ENCODE data around the gene LAYN. TPM values are rescaled to one million over a fixed set of nuclear protein-coding genes. Genes with fewer than 3 reads are reported as not detected.

Gene LAYN
- polyA plus RNA-seq, 2 of the 4 experiments (the other 2 are of a cell fraction): 4.1 to 9.0 TPM

DNA sequence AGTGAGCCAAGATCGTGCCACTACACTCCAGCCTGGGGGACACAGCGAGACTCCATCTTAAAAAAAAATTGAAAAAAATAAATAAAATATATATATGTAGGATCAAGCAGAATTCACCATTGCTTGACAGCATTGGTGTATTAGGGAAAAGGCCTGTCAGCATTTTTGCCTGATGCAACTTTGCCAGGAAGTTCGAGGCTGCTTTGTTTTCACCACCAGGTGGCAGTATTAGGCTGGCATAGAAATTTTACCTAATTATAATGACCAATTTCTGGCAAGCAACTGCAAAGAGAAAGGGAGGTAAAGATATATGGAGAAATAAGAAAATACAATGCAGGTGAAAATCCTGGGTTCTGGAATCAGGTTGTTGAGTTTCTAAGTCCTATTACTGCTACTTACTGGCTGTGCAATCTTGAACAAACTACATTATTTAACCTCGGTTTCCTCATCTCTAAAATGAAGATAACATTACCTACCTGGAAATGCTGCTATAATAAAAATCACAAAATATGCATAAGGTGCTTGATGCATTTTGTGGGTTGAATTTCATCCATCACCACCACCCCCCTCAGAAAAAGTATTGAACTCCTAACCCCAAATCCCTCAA lies 24.7 kb downstream of the LAYN start (continued):
- TF ChIP-seq SMC3 (IDR thresholded peaks at IDR 0.05) (peak; percentile 66), HOXA7 (CRISPR knock-in tag; IDR thresholded peaks at IDR 0.05) (no peak), CEBPB (IDR thresholded peaks at IDR 0.05) (peak in 1 of 2 experiments; percentile 36; a peak in 1 of 4 replicates), RCOR1 (IDR thresholded peaks at IDR 0.05; ENCODE audit: low read depth, low read length) (no peak), ZNF302 (CRISPR knock-in tag; IDR thresholded peaks at IDR 0.05) (no peak)

GRCh38 chr11:111566324-111566723 lies 25.8 kb downstream of the LAYN start:
- CTCF ChIA-PET: interaction anchor here (0.6 to 3.0 kb wide), 7 partner anchors 19 to 244 kb away, joined by 3 to 11 read pairs (median 3); no protein-coding TSS in a partner anchor
- POLR2A ChIA-PET: no interaction called here
- H3K4me3 ChIP-seq: no peak overlapping the region
- FAIRE-seq: no peak
- TF ChIP-seq TFCP2L1 (CRISPR knock-in tag; IDR thresholded peaks at IDR 0.05) (no peak), MAZ (IDR thresholded peaks at IDR 0.05; ENCODE audit: borderline replicate concordance, low read depth, low read length) (no peak), HEYL (CRISPR knock-in tag; IDR thresholded peaks at IDR 0.05) (no peak), HES2 (IDR thresholded peaks at IDR 0.05) (no peak)
- 80% methylated on average over 7 of the region's 7 CpGs for WGBS (ENCODE audit: missing lambda C conversion rate)
- H3K4me1 ChIP-seq: peaks cover 19% of the 10 kb centered on the region
- no peak for DNase-seq (ENCODE audit: low read depth in 1 of 2, low spot score in 1 of 2)
- no peak overlapping the region for H3K4me2 ChIP-seq
- H3K9me3 ChIP-seq: no peaks in the 10 kb centered on the region
- ATAC-seq: no peak
- H3K27ac ChIP-seq: no peak overlapping the region

DNA sequence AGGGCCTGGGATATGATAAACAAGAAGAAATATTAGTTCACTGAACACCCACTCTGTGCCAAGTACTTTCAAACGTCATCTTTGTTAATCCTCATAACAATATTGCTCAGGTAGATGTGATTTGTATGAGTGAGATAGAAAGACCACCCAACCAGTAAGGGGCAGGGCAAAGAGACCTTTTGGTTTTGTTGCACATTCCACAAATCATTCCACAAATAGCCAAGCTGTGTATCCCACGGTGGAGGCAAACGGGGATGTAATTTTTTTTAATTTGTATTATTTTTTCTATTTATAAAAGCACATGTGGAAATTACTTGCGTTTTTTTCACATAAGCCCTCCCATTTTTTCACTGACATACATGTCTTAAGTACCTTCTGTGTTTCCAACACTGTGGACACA lies 29.0 kb downstream of the LAYN start:
- peaks cover 10% of the 10 kb centered on the region; the same call in 2 of the 3 replicates for H3K4me1 ChIP-seq
- FAIRE-seq (no peak), DNase-seq (ENCODE audit: low read depth in 1 of 2, low spot score in 1 of 2) (no peak), ATAC-seq (no peak)
- WGBS (ENCODE audit: missing lambda C conversion rate): 56% methylated on average over 4 of the region's 4 CpGs
- no peak for TF ChIP-seq ZSCAN20 (CRISPR knock-in tag; IDR thresholded peaks at IDR 0.05)
- TF ChIP-seq, protein P1, sequence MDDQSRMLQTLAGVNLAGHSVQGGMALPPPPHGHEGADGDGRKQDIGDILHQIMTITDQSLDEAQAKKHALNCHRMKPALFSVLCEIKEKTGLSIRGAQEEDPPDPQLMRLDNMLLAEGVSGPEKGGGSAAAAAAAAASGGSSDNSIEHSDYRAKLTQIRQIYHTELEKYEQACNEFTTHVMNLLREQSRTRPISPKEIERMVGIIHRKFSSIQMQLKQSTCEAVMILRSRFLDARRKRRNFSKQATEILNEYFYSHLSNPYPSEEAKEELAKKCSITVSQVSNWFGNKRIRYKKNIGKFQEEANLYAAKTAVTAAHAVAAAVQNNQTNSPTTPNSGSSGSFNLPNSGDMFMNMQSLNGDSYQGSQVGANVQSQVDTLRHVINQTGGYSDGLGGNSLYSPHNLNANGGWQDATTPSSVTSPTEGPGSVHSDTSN (IDR thresholded peaks at IDR 0.05): no peak
- no peak for TF ChIP-seq HES2 (IDR thresholded peaks at IDR 0.05)
- TF ChIP-seq USF2 (IDR thresholded peaks at IDR 0.05): no peak
- TF ChIP-seq RAD21 (conservative IDR thresholded peaks at IDR 0.05 in 1 of 2, IDR thresholded peaks at IDR 0.05 in 1 of 2): no peak
- TF ChIP-seq RCOR1 (IDR thresholded peaks at IDR 0.05; ENCODE audit: low read depth, low read length): no peak
- no peak for TF ChIP-seq CBX2 (IDR thresholded peaks at IDR 0.05; ENCODE audit: borderline replicate concordance, low read depth)
- no peak for TF ChIP-seq ATOH8 (CRISPR knock-in tag; IDR thresholded peaks at IDR 0.05; ENCODE audit: low read depth)
- TF ChIP-seq FOSL2 (IDR thresholded peaks at IDR 0.05): no peak
- TF ChIP-seq FOSL2 (CRISPR knock-in tag; IDR thresholded peaks at IDR 0.05): no peak
- TF ChIP-seq PHF8 (IDR thresholded peaks at IDR 0.05; ENCODE audit: borderline replicate concordance, low read depth): no peak
- no peak for TF ChIP-seq CHD4 (IDR thresholded peaks at IDR 0.05; ENCODE audit: borderline replicate concordance)
- no peak for TF ChIP-seq NPAS2 (CRISPR knock-in tag; IDR thresholded peaks at IDR 0.05; ENCODE audit: borderline replicate concordance)
- TF ChIP-seq ESRRA (IDR thresholded peaks at IDR 0.05; ENCODE audit: borderline replicate concordance, low read length): no peak
- TF ChIP-seq CBX8 (IDR thresholded peaks at IDR 0.05): no peak
- TF ChIP-seq KDM5A (IDR thresholded peaks at IDR 0.05): no peak
- TF ChIP-seq SMC3 (IDR thresholded peaks at IDR 0.05): no peak
- TF ChIP-seq, protein P2, sequence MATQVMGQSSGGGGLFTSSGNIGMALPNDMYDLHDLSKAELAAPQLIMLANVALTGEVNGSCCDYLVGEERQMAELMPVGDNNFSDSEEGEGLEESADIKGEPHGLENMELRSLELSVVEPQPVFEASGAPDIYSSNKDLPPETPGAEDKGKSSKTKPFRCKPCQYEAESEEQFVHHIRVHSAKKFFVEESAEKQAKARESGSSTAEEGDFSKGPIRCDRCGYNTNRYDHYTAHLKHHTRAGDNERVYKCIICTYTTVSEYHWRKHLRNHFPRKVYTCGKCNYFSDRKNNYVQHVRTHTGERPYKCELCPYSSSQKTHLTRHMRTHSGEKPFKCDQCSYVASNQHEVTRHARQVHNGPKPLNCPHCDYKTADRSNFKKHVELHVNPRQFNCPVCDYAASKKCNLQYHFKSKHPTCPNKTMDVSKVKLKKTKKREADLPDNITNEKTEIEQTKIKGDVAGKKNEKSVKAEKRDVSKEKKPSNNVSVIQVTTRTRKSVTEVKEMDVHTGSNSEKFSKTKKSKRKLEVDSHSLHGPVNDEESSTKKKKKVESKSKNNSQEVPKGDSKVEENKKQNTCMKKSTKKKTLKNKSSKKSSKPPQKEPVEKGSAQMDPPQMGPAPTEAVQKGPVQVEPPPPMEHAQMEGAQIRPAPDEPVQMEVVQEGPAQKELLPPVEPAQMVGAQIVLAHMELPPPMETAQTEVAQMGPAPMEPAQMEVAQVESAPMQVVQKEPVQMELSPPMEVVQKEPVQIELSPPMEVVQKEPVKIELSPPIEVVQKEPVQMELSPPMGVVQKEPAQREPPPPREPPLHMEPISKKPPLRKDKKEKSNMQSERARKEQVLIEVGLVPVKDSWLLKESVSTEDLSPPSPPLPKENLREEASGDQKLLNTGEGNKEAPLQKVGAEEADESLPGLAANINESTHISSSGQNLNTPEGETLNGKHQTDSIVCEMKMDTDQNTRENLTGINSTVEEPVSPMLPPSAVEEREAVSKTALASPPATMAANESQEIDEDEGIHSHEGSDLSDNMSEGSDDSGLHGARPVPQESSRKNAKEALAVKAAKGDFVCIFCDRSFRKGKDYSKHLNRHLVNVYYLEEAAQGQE (IDR thresholded peaks at IDR 0.05): no peak
- no peaks in the 10 kb centered on the region for H3K9me3 ChIP-seq
- no peak overlapping the region for H3K27ac ChIP-seq
- H3K4me2 ChIP-seq: no peak overlapping the region
- POLR2A ChIA-PET: no interaction called here
- no peak overlapping the region for H3K4me3 ChIP-seq
- CTCF ChIA-PET: no interaction called here

Measured in A549 (cell line).